Activated naive CD8-positive, alpha-beta T cell treated with anti-CD3 and anti-CD28 coated beads, Interleukin-2, amount 10 ng/mL, durations not matched to agents 7 days and 5 days (primary cell): ENCODE measurements around the gene ALDH1A3. TPM values are rescaled to one million over a fixed set of nuclear protein-coding genes. Genes with fewer than 3 reads are reported as not detected.

Source experiments
- ATAC-seq: fragments of 150-1000 bp; cut with Tn5 transposase; one replicate; pipeline ENCODE4 v1.10.0; 2021; ENCODE audit warnings: low read depth, moderate library complexity
- POLR2A ChIA-PET: fragments of 350-600 bp; sonication (Branson Sonifier 250); formaldehyde crosslinking; loops from one replicate; lab custom pipeline; 2021; ENCODE audit warnings: antibody characterized with exemption; lab: Charles Lee
- DNase-seq: peaks from one replicate; pipeline ENCODE4 v3.0.0; 2021
- H3K27ac Mint-ChIP-seq: one replicate; pipeline ENCODE4 v1.8.0; 2022; ENCODE audit warnings: mild to moderate bottlenecking, mixed read lengths
- H3K27me3 Mint-ChIP-seq: one replicate; pipeline ENCODE4 v1.8.0; 2022; ENCODE audit warnings: mild to moderate bottlenecking, moderate library complexity, mixed read lengths
- H3K36me3 Mint-ChIP-seq: one replicate; pipeline ENCODE4 v1.8.0; 2021; ENCODE audit warnings: mild to moderate bottlenecking, mixed read lengths
- H3K4me1 Mint-ChIP-seq: one replicate; pipeline ENCODE4 v1.8.0; 2021; ENCODE audit warnings: mixed read lengths
- H3K4me3 Mint-ChIP-seq: one replicate; pipeline ENCODE4 v1.8.0; 2022; ENCODE audit warnings: mild to moderate bottlenecking, moderate library complexity, mixed read lengths
- H3K9me3 Mint-ChIP-seq: one replicate; pipeline ENCODE4 v1.8.0; 2021; ENCODE audit warnings: mixed read lengths
- total RNA-seq, 2 experiments: library from RNA; stranded (reverse); gene quantifications; one replicate each; pipeline ENCODE4 v1.2.3, GENCODE V29; 2021

Gene ALDH1A3
- total RNA-seq, 2 experiments from 2014 or later, result not detected

- ATAC-seq, result no peak
- Mint-ChIP-seq H3K4me1 (peaks cover 11% of the 10 kb centered on the region), H3K27me3 (peaks cover 44% of the 10 kb centered on the region), H3K36me3 (no peaks in the 10 kb centered on the region), H3K4me3 (no peak overlapping the region), H3K27ac (no peak overlapping the region), H3K9me3 (no peaks in the 10 kb centered on the region)
- POLR2A ChIA-PET, result no interaction called here
- DNase-seq, result no peak
Observed at GRCh38 chr15:100924436-100924835, 44.8 kb downstream of the ALDH1A3 start.

GRCh38 chr15:100925480-100925879 lies 45.8 kb downstream of the ALDH1A3 start:
- Mint-ChIP-seq H3K4me1 (peaks cover 7% of the 10 kb centered on the region), H3K27ac (no peak overlapping the region), H3K9me3 (no peaks in the 10 kb centered on the region), H3K4me3 (no peak overlapping the region), H3K27me3 (peaks cover 37% of the 10 kb centered on the region), H3K36me3 (no peaks in the 10 kb centered on the region)
- DNase-seq, result no peak
- ATAC-seq, result no peak
- POLR2A ChIA-PET, result interaction anchor here (0.6 kb wide), 1 partner anchor 29 kb away, joined by 3 read pairs; no protein-coding TSS in a partner anchor

- POLR2A ChIA-PET, result no interaction called here
- ATAC-seq, result no peak
- peaks cover 29% of the 10 kb centered on the region for H3K27me3 Mint-ChIP-seq
- H3K36me3 Mint-ChIP-seq, result no peaks in the 10 kb centered on the region
- H3K4me3 Mint-ChIP-seq, result no peak overlapping the region
- no peaks in the 10 kb centered on the region for H3K9me3 Mint-ChIP-seq
- no peak overlapping the region for H3K27ac Mint-ChIP-seq
- DNase-seq, result no peak
- H3K4me1 Mint-ChIP-seq, result peaks cover 7% of the 10 kb centered on the region
Observed at GRCh38 chr15:100926258-100926657, 46.6 kb downstream of the ALDH1A3 start.

- DNase-seq (no peak), ATAC-seq (no peak)
- Mint-ChIP-seq H3K27ac (no peak overlapping the region), H3K4me3 (no peak overlapping the region), H3K9me3 (no peaks in the 10 kb centered on the region), H3K36me3 (no peaks in the 10 kb centered on the region), H3K4me1 (peaks cover 7% of the 10 kb centered on the region), H3K27me3 (peaks cover 20% of the 10 kb centered on the region)
- POLR2A ChIA-PET, result no interaction called here
Observed at GRCh38 chr15:100926971-100927756, 47.5 kb downstream of the ALDH1A3 start.

- ATAC-seq (no peak), DNase-seq (no peak)
- POLR2A ChIA-PET, result no interaction called here
- no peaks in the 10 kb centered on the region for H3K36me3 Mint-ChIP-seq
- no peaks in the 10 kb centered on the region for H3K4me1 Mint-ChIP-seq
- H3K4me3 Mint-ChIP-seq, result no peak overlapping the region
- no peaks in the 10 kb centered on the region for H3K9me3 Mint-ChIP-seq
- peaks cover 10% of the 10 kb centered on the region for H3K27me3 Mint-ChIP-seq
- H3K27ac Mint-ChIP-seq, result no peak overlapping the region
Observed at GRCh38 chr15:100928632-100929280, 49.1 kb downstream of the ALDH1A3 start.

GRCh38 chr15:100929641-100930042 lies 50.0 kb downstream of the ALDH1A3 start:
- no peaks in the 10 kb centered on the region for H3K9me3 Mint-ChIP-seq
- no peak overlapping the region for H3K4me3 Mint-ChIP-seq
- no peak for ATAC-seq
- peaks cover 4% of the 10 kb centered on the region for H3K27me3 Mint-ChIP-seq
- no peak overlapping the region for H3K27ac Mint-ChIP-seq
- H3K36me3 Mint-ChIP-seq, result no peaks in the 10 kb centered on the region
- DNase-seq, result no peak
- H3K4me1 Mint-ChIP-seq, result no peaks in the 10 kb centered on the region
- POLR2A ChIA-PET, result no interaction called here

- no peak for ATAC-seq
- H3K27ac Mint-ChIP-seq, result no peak overlapping the region
- POLR2A ChIA-PET, result no interaction called here
- H3K9me3 Mint-ChIP-seq, result no peaks in the 10 kb centered on the region
- no peak for DNase-seq
- H3K4me1 Mint-ChIP-seq, result no peaks in the 10 kb centered on the region
- H3K27me3 Mint-ChIP-seq, result peaks cover 5% of the 10 kb centered on the region
- no peaks in the 10 kb centered on the region for H3K36me3 Mint-ChIP-seq
- no peak overlapping the region for H3K4me3 Mint-ChIP-seq
Observed at GRCh38 chr15:100930306-100930848, 50.7 kb downstream of the ALDH1A3 start.

GRCh38 chr15:100931143-100931890 lies 51.7 kb downstream of the ALDH1A3 start:
- POLR2A ChIA-PET, result no interaction called here
- no peak for ATAC-seq
- Mint-ChIP-seq H3K9me3 (no peaks in the 10 kb centered on the region), H3K4me1 (no peaks in the 10 kb centered on the region), H3K36me3 (no peaks in the 10 kb centered on the region), H3K4me3 (no peak overlapping the region), H3K27ac (no peak overlapping the region), H3K27me3 (peaks cover 9% of the 10 kb centered on the region)
- DNase-seq, result no peak

- H3K27ac Mint-ChIP-seq, result no peak overlapping the region
- POLR2A ChIA-PET, result interaction anchor here (0.6 kb wide), 1 partner anchor 9 kb away, joined by 5 read pairs; no protein-coding TSS in a partner anchor
- DNase-seq (no peak), ATAC-seq (no peak)
- H3K4me3 Mint-ChIP-seq, result no peak overlapping the region
- no peaks in the 10 kb centered on the region for H3K9me3 Mint-ChIP-seq
- H3K27me3 Mint-ChIP-seq, result peaks cover 9% of the 10 kb centered on the region
- no peaks in the 10 kb centered on the region for H3K36me3 Mint-ChIP-seq
- H3K4me1 Mint-ChIP-seq, result no peaks in the 10 kb centered on the region
Observed at GRCh38 chr15:100932676-100933348, 53.2 kb downstream of the ALDH1A3 start.

- ATAC-seq, result no peak
- H3K36me3 Mint-ChIP-seq, result no peaks in the 10 kb centered on the region
- DNase-seq, result no peak
- H3K27me3 Mint-ChIP-seq, result peaks cover 9% of the 10 kb centered on the region
- POLR2A ChIA-PET, result no interaction called here
- no peak overlapping the region for H3K27ac Mint-ChIP-seq
- H3K4me1 Mint-ChIP-seq, result no peaks in the 10 kb centered on the region
- H3K4me3 Mint-ChIP-seq, result no peak overlapping the region
- no peaks in the 10 kb centered on the region for H3K9me3 Mint-ChIP-seq
Observed at GRCh38 chr15:100934166-100934565, 54.5 kb downstream of the ALDH1A3 start.

- H3K36me3 Mint-ChIP-seq, result no peaks in the 10 kb centered on the region
- H3K9me3 Mint-ChIP-seq, result no peaks in the 10 kb centered on the region
- no peaks in the 10 kb centered on the region for H3K4me1 Mint-ChIP-seq
- H3K4me3 Mint-ChIP-seq, result no peak overlapping the region
- POLR2A ChIA-PET, result no interaction called here
- ATAC-seq (no peak), DNase-seq (no peak)
- no peak overlapping the region for H3K27ac Mint-ChIP-seq
- peaks cover 9% of the 10 kb centered on the region for H3K27me3 Mint-ChIP-seq
Observed at GRCh38 chr15:100934726-100935125, 55.1 kb downstream of the ALDH1A3 start.

- no peak for ATAC-seq
- H3K36me3 Mint-ChIP-seq, result no peaks in the 10 kb centered on the region
- no peaks in the 10 kb centered on the region for H3K4me1 Mint-ChIP-seq
- H3K27ac Mint-ChIP-seq, result no peak overlapping the region
- POLR2A ChIA-PET, result no interaction called here
- no peak overlapping the region for H3K4me3 Mint-ChIP-seq
- H3K9me3 Mint-ChIP-seq, result no peaks in the 10 kb centered on the region
- DNase-seq, result no peak
- H3K27me3 Mint-ChIP-seq, result peaks cover 11% of the 10 kb centered on the region
Observed at GRCh38 chr15:100937171-100937570, 57.5 kb downstream of the ALDH1A3 start.

- POLR2A ChIA-PET, result no interaction called here
- Mint-ChIP-seq H3K4me1 (no peaks in the 10 kb centered on the region), H3K27me3 (peaks cover 8% of the 10 kb centered on the region), H3K4me3 (no peak overlapping the region), H3K36me3 (no peaks in the 10 kb centered on the region), H3K9me3 (no peaks in the 10 kb centered on the region), H3K27ac (no peak overlapping the region)
- ATAC-seq, result no peak
- DNase-seq, result no peak
Observed at GRCh38 chr15:100939791-100940190, 60.2 kb downstream of the ALDH1A3 start.
